BJ (cell line): Measurements from ENCODE around the gene DRD4. TPM values are rescaled to one million over a fixed set of nuclear protein-coding genes. Genes with fewer than 3 reads are reported as not detected.
"Not testable (repeated sequence)": the region's sequence is repeated elsewhere in the genome, so short reads cannot be mapped to it uniquely, and the experiment has no call there.

Experiments
- CTCF ChIA-PET: fragments of 350-600 bp; formaldehyde crosslinking; extraction: SDS; loops from one replicate; lab custom pipeline; 2021; ENCODE audit warnings: antibody characterized with exemption, inconsistent platforms; lab: Yijun Ruan, JAX
- POLR2A ChIA-PET: fragments of 300-600 bp; sonication (Branson Sonifier 250); formaldehyde crosslinking; extraction: SDS; loops from one replicate; lab custom pipeline; 2021; ENCODE audit warnings: antibody characterized with exemption; lab: Charles Lee
- DNase-seq: peaks from one replicate; pipeline ENCODE4 v3.0.0-alpha.2; 2011; ENCODE audit warnings: low read depth
- H3K27me3 ChIP-seq: 2 replicates; pipeline ENCODE4 v1.6.0; 2011; ENCODE audit warnings: low read length; ENCODE audit not compliant: control insufficient read depth, insufficient read depth
- H3K36me3 ChIP-seq: 2 replicates; pipeline ENCODE4 v1.5.1; 2011; ENCODE audit warnings: low read length; ENCODE audit not compliant: control insufficient read depth, insufficient read depth
- H3K4me3 ChIP-seq: 2 replicates; pipeline ENCODE4 v1.5.1; 2011; ENCODE audit warnings: low read depth, mild to moderate bottlenecking, control low read depth, low read length
- CTCF ChIP-seq: IDR thresholded peaks from 2 replicates; pipeline ENCODE4 v1.5.1; 2011; ENCODE audit warnings: low read depth, mild to moderate bottlenecking, control low read depth, inconsistent platforms, low read length, moderate library complexity; ENCODE audit not compliant: insufficient read depth
- polyA plus RNA-seq: library from polyadenylated mRNA; depleted of rRNA; stranded (reverse); fragments of >200 nt; gene quantifications from 2 replicates; pipeline ENCODE4 v1.2.3, GENCODE V29; 2011; rRNA removed

Gene DRD4
- polyA plus RNA-seq, 1 experiment, result not detected

- CTCF ChIA-PET, result interaction anchor here (1.3 kb wide), 1 partner anchor 133 kb away, joined by 4 read pairs; no protein-coding TSS in a partner anchor
- no peak for TF ChIP-seq CTCF
- POLR2A ChIA-PET, result no interaction called here
- H3K4me3 ChIP-seq, result no peak overlapping the region
- H3K27me3 ChIP-seq, result no peaks in the 10 kb centered on the region
- DNase-seq, result no peak
- peaks cover 22% of the 10 kb centered on the region for H3K36me3 ChIP-seq
Observed at GRCh38 chr11:689625-690024, 52.6 kb downstream of the DRD4 start.

GRCh38 chr11:690244-690643, 53.2 kb downstream of the DRD4 start:
- CTCF ChIA-PET, result interaction anchor here (1.3 to 2.0 kb wide), 2 partner anchors 38 to 134 kb away, joined by 4 to 10 read pairs; no protein-coding TSS in a partner anchor

More at GRCh38 chr11:690244-690643, 53.2 kb downstream of the DRD4 start:
- H3K4me3 ChIP-seq, DNase-seq, H3K27me3 ChIP-seq, POLR2A ChIA-PET: not testable (repeated sequence)
- peaks cover 20% of the 10 kb centered on the region for H3K36me3 ChIP-seq

Other genes starting within 250 kb of the DRD4 start
- 0.42 and 0.86 TPM in 2 replicates for gene PKP3, start 243.1 kb upstream of the DRD4 start, polyA plus RNA-seq
- 21.1 and 29.2 TPM in 2 replicates for gene SIGIRR, start 222.3 kb upstream of the DRD4 start, polyA plus RNA-seq
- gene ANO9, start 195.3 kb upstream of the DRD4 start, polyA plus RNA-seq, result not detected in 2 replicates
- 18.1 and 25.8 TPM in 2 replicates for gene PTDSS2, start 187.0 kb upstream of the DRD4 start, polyA plus RNA-seq
- gene RNH1, start 130.0 kb upstream of the DRD4 start, polyA plus RNA-seq, result 139 and 260 TPM in 2 replicates
- 50.3 and 90.4 TPM in 2 replicates for gene HRAS, start 101.7 kb upstream of the DRD4 start, polyA plus RNA-seq
- gene LRRC56, start 99.7 kb upstream of the DRD4 start, polyA plus RNA-seq, result 0.92 and 1.5 TPM in 2 replicates
- gene LMNTD2, start 76.5 kb upstream of the DRD4 start, polyA plus RNA-seq, result 1.6 and 2.5 TPM in 2 replicates
- gene RASSF7, start 76.3 kb upstream of the DRD4 start, polyA plus RNA-seq, result 17.3 and 25.1 TPM in 2 replicates
- gene PHRF1, start 60.8 kb upstream of the DRD4 start, polyA plus RNA-seq, result 6.8 and 10.7 TPM in 2 replicates
- gene IRF7, start 21.3 kb upstream of the DRD4 start, polyA plus RNA-seq, result 4.2 and 6.1 TPM in 2 replicates
- not detected in 2 replicates for gene CDHR5, start 12.3 kb upstream of the DRD4 start, polyA plus RNA-seq
- gene SCT, start 10.1 kb upstream of the DRD4 start, polyA plus RNA-seq, result not detected in 2 replicates
- 18.5 and 27.7 TPM in 2 replicates for gene DEAF1, start 58.0 kb downstream of the DRD4 start, polyA plus RNA-seq
- gene TMEM80, start 58.5 kb downstream of the DRD4 start, polyA plus RNA-seq, result 19.5 and 21.7 TPM in 2 replicates
- 27.6 and 44.4 TPM in 2 replicates for gene EPS8L2, start 69.0 kb downstream of the DRD4 start, polyA plus RNA-seq
- gene TALDO1, start 110.2 kb downstream of the DRD4 start, polyA plus RNA-seq, result 209 and 278 TPM in 2 replicates
- 14.5 and 37.9 TPM in 2 replicates for gene GATD1, start 140.2 kb downstream of the DRD4 start, polyA plus RNA-seq
- gene CEND1, start 152.8 kb downstream of the DRD4 start, polyA plus RNA-seq, result 0.23 and 0.25 TPM in 2 replicates
- 12.4 and 25.5 TPM in 2 replicates for gene SLC25A22, start 161.0 kb downstream of the DRD4 start, polyA plus RNA-seq
- 6.8 and 11.2 TPM in 2 replicates for gene PIDD1, start 168.0 kb downstream of the DRD4 start, polyA plus RNA-seq
- 1,103 and 1,199 TPM in 2 replicates for gene RPLP2, start 172.7 kb downstream of the DRD4 start, polyA plus RNA-seq
- 32.0 and 53.1 TPM in 2 replicates for gene PNPLA2, start 181.6 kb downstream of the DRD4 start, polyA plus RNA-seq
- gene CRACR2B, start 190.7 kb downstream of the DRD4 start, polyA plus RNA-seq, result 0.16 and 0.18 TPM in 2 replicates
- 1,448 and 2,262 TPM in 2 replicates for gene CD151, start 195.7 kb downstream of the DRD4 start, polyA plus RNA-seq
- 308 and 734 TPM in 2 replicates for gene POLR2L, start 205.3 kb downstream of the DRD4 start, polyA plus RNA-seq
- gene TSPAN4, start 205.6 kb downstream of the DRD4 start, polyA plus RNA-seq, result 145 and 295 TPM in 2 replicates